CD4-positive, alpha-beta T cell treated with Interferon gamma for 1 hour (primary cell): Measurements from ENCODE around the gene SNAPC5.

Source experiments
- DNase-seq: peaks from one replicate; pipeline ENCODE4 v3.0.0-alpha.2; 2020

The SNAPC5 gene

GRCh38 chr15:66452971-66453580 is 44.5 kb downstream of the SNAPC5 start:
- no peak for DNase-seq

GRCh38 chr15:66452420-66452819 is 45.1 kb downstream of the SNAPC5 start:
- DNase-seq = no peak
